Endothelial cell of umbilical vein (primary cell): Measurements from ENCODE around the gene MLPH. TPM values are rescaled to one million over a fixed set of nuclear protein-coding genes. Genes with fewer than 3 reads are reported as not detected.
A peak's percentile ranks its signal among the peaks of the same experiment; 100 is the strongest.

ENCODE experiments used
- BruUV-seq: library from RNA; stranded (reverse); fragments of 400-500 nt; replicated peaks from 2 replicates; lab custom pipeline; 2021; lab: Mats Ljungman, UMichigan
- CTCF ChIA-PET: fragments of 300-600, 350-600 bp; sonication (Branson Sonifier 250); formaldehyde crosslinking; loops from one replicate; lab custom pipeline; 2021; ENCODE audit warnings: antibody characterized with exemption, inconsistent platforms; lab: Charles Lee
- POLR2A ChIA-PET: fragments of 300-600, 350-600 bp; sonication (Branson Sonifier 250); formaldehyde crosslinking; loops from one replicate; lab custom pipeline; 2021; ENCODE audit warnings: antibody characterized with exemption, inconsistent platforms; lab: Charles Lee
- DNase-seq: peaks from one replicate; pipeline ENCODE4 v3.0.0-alpha.2; 2011; ENCODE audit warnings: low read depth, low spot score
- FAIRE-seq: peaks from 2 replicates; lab custom pipeline; 2011; peaks lifted over from hg19 to GRCh38; lab: Jason Lieb, UNC
- H2AFZ ChIP-seq: 2 replicates; pipeline ENCODE4 v1.6.0; 2012; ENCODE audit warnings: low read depth, low read length, control low read depth, inconsistent platforms
- H3K27ac ChIP-seq: 2 replicates; pipeline ENCODE4 v1.5.1; 2011; ENCODE audit warnings: low read depth, mild to moderate bottlenecking, control low read depth, low read length, moderate library complexity; ENCODE audit not compliant: insufficient read depth
- H3K27me3 ChIP-seq, 2 experiments: 2 replicates each; pipeline versions ENCODE4 v1.6.0 to v1.6.1; 2011; ENCODE audit warnings: low read length in 2 of 2, mixed read lengths in 1 of 2; ENCODE audit not compliant: control insufficient read depth in 2 of 2, insufficient read depth in 2 of 2
- H3K36me3 ChIP-seq, 2 experiments: 2 replicates in 1 of 2; 3 replicates in 1 of 2; pipeline ENCODE4 v1.5.1; 2011; ENCODE audit warnings: low read length in 2 of 2, mild to moderate bottlenecking in 1 of 2, moderate library complexity in 1 of 2; ENCODE audit not compliant: control insufficient read depth in 2 of 2, insufficient read depth in 2 of 2; ENCODE audit errors: extremely low read depth in 1 of 2
- H3K4me1 ChIP-seq: 3 replicates; pipeline ENCODE4 v1.5.1; 2011; ENCODE audit warnings: mild to moderate bottlenecking, low read length; ENCODE audit not compliant: control insufficient read depth, insufficient read depth; ENCODE audit errors: extremely low read depth
- H3K4me2 ChIP-seq: 2 replicates; pipeline ENCODE4 v1.6.1; 2011; ENCODE audit warnings: low read length, control low read depth, mixed read lengths; ENCODE audit not compliant: insufficient read depth
- H3K4me3 ChIP-seq, 3 experiments: fragments of 200-600 bp in 1 of 3; sonication (generic), shearing (Covaris generic) in 1 of 3; replicated peaks in 1 of 3; 2 replicates each; pipeline ENCODE4 v1.5.1; 2011 to 2016; ENCODE audit warnings: control low read depth in 3 of 3, low read length in 3 of 3, mild to moderate bottlenecking in 2 of 3, inconsistent platforms in 1 of 3, low read depth in 1 of 3, moderate library complexity in 1 of 3; ENCODE audit not compliant: insufficient read depth in 1 of 3
- H3K79me2 ChIP-seq: 2 replicates; pipeline ENCODE4 v1.6.0; 2012; ENCODE audit warnings: low read length, inconsistent platforms; ENCODE audit not compliant: control insufficient read depth, insufficient read depth
- H3K9ac ChIP-seq: replicated peaks from 2 replicates; pipeline ENCODE3; 2011; ENCODE audit warnings: low read length, control low read depth; ENCODE audit not compliant: insufficient read depth; ENCODE audit errors: extremely low read depth
- H3K9me1 ChIP-seq: replicated peaks from 3 replicates; pipeline ENCODE4 v1.6.0; 2011; ENCODE audit warnings: mild to moderate bottlenecking, low read length; ENCODE audit not compliant: control insufficient read depth, insufficient read depth; ENCODE audit errors: extremely low read depth
- H3K9me3 ChIP-seq: replicated peaks from 2 replicates; pipeline ENCODE4 v1.5.1; 2012; ENCODE audit warnings: low read length, inconsistent platforms; ENCODE audit not compliant: control insufficient read depth, insufficient read depth
- H4K20me1 ChIP-seq: replicated peaks from 2 replicates; pipeline ENCODE3; 2011; ENCODE audit warnings: mild to moderate bottlenecking, low read length; ENCODE audit not compliant: control insufficient read depth, insufficient read depth; ENCODE audit errors: extremely low read depth
- CTCF ChIP-seq, 2 donors: IDR thresholded peaks; 1 replicate in 1 of 2; 2 replicates in 1 of 2; pipeline ENCODE4 v1.5.1; 2011; ENCODE audit warnings: low read length in 2 of 2, mild to moderate bottlenecking in 2 of 2, moderate library complexity in 2 of 2, control low read depth in 1 of 2, inconsistent platforms in 1 of 2, low read depth in 1 of 2; ENCODE audit not compliant: insufficient read depth in 1 of 2; ENCODE audit errors: extremely low read depth in 1 of 2
- EZH2 ChIP-seq: IDR thresholded peaks from 2 replicates; pipeline ENCODE4 v1.6.1; 2012; ENCODE audit warnings: borderline replicate concordance, low read depth, mild to moderate bottlenecking, moderate library complexity, low read length, inconsistent platforms; ENCODE audit not compliant: severe bottlenecking
- FOS ChIP-seq: IDR thresholded peaks from 2 replicates; pipeline ENCODE4 v1.6.1; 2011; ENCODE audit warnings: mild to moderate bottlenecking, low read length, moderate library complexity, borderline replicate concordance; ENCODE audit not compliant: insufficient read depth
- GATA2 ChIP-seq: IDR thresholded peaks from 2 replicates; pipeline ENCODE4 v1.7.0; 2011; ENCODE audit warnings: low read depth, mild to moderate bottlenecking, moderate library complexity, mixed read lengths, low read length; ENCODE audit not compliant: insufficient read length, insufficient read depth
- JUN ChIP-seq: IDR thresholded peaks from 2 replicates; pipeline ENCODE4 v1.6.1; 2011; ENCODE audit warnings: borderline replicate concordance, low read depth; ENCODE audit not compliant: insufficient read length, insufficient read depth
- MAX ChIP-seq: IDR thresholded peaks from 2 replicates; pipeline ENCODE4 v1.6.1; 2011; ENCODE audit not compliant: insufficient read depth, insufficient read length
- MYC ChIP-seq: IDR thresholded peaks from one replicate; pipeline ENCODE4 v1.6.1; 2011; ENCODE audit warnings: mild to moderate bottlenecking, low read depth, low read length
- POLR2A ChIP-seq: IDR thresholded peaks from 2 replicates; pipeline ENCODE4 v1.6.1; 2012; ENCODE audit warnings: low read depth, mild to moderate bottlenecking, control low read depth, low read length
- POLR2AphosphoS5 ChIP-seq: IDR thresholded peaks from 2 replicates; pipeline ENCODE4 v1.6.1; 2012; ENCODE audit warnings: low read depth, mild to moderate bottlenecking, control low read depth, low read length, moderate library complexity; ENCODE audit not compliant: insufficient read depth
- dilution Hi-C: fragments of 300-500 bp; cut with MboI; formaldehyde crosslinking; loops from one replicate; pipeline ENCODE4 v1.15.0; 2019; ENCODE audit warnings: low sequenced_read_pairs; ENCODE audit not compliant: extremely low pct_ligation_motif_present
- intact Hi-C: fragments of 100-400 bp; cut with micrococcal nuclease; formaldehyde crosslinking; loops from one replicate; pipeline ENCODE4 v1.10.0; 2022
- polyA plus RNA-seq, 4 experiments: library from polyadenylated mRNA; depleted of rRNA in 3 of 4; stranded (reverse) in 3 of 4; unstranded in 1 of 4; fragments of >200 nt; gene quantifications; 2 replicates each; pipeline versions ENCODE4 v1.2.1 to v1.2.3, GENCODE V29; 2011 to 2012; ENCODE audit warnings: missing spikeins in 1 of 4
- total RNA-seq: library from RNA; stranded (reverse); gene quantifications from 2 replicates; pipeline ENCODE4 v1.2.3, GENCODE V29; 2021

Gene MLPH
- total and polyA plus RNA-seq, 2 donors (not counting 3 experiments of a cell fraction or from before 2014, with no cell fraction given) = not detected

- H3K4me2 ChIP-seq = no peak overlapping the region
- dilution Hi-C loops = no loop called here
- TF ChIP-seq POLR2AphosphoS5 = no peak
- TF ChIP-seq MAX = no peak
- TF ChIP-seq GATA2 = no peak
- TF ChIP-seq JUN = no peak
- TF ChIP-seq FOS = no peak
- TF ChIP-seq CTCF (IDR thresholded peaks at IDR 0.05; ENCODE audit: extremely low read depth in 1 of 2, insufficient read depth in 1 of 2, low read depth in 1 of 2, low read length in 2 of 2) = no peak
- no peak for TF ChIP-seq EZH2
- TF ChIP-seq POLR2A = no peak
- TF ChIP-seq MYC = no peak
- ChIA-PET CTCF (interaction anchor here (2.5 to 3.7 kb wide), 2 partner anchors 8 to 398 kb away, joined by 7 to 24 read pairs; no protein-coding TSS in a partner anchor), POLR2A (no interaction called here)
- H3K27ac ChIP-seq = no peak overlapping the region
- BruUV-seq = no TSS peak
- no peak overlapping the region for H3K9ac ChIP-seq
- H2AFZ ChIP-seq = no peak overlapping the region
- DNase-seq (peak; percentile 14), FAIRE-seq (no peak)
- no peak overlapping the region for H3K4me3 ChIP-seq
- H3K79me2 ChIP-seq = no peaks in the 10 kb centered on the region
- no peaks in the 10 kb centered on the region for H3K27me3 ChIP-seq
- no peaks in the 10 kb centered on the region for H3K36me3 ChIP-seq
- H3K9me3 ChIP-seq = no peaks in the 10 kb centered on the region
- H4K20me1 ChIP-seq = no peaks in the 10 kb centered on the region
- intact Hi-C loops = no loop called here
- H3K9me1 ChIP-seq = no peaks in the 10 kb centered on the region
- H3K4me1 ChIP-seq = no peaks in the 10 kb centered on the region
Measured at GRCh38 chr2:237563816-237564215, 76.8 kb downstream of the MLPH start.
